Neutrophil (primary cell): ENCODE results near the gene UPK1B.

ENCODE experiments used
- H3K27ac ChIP-seq: fragments of 200-600 bp; sonication (generic); 2 replicates; pipeline ENCODE4 v1.5.1; 2016; ENCODE audit warnings: mild to moderate bottlenecking, moderate library complexity
- H3K27me3 ChIP-seq: fragments of 200-600 bp; sonication (generic); 2 replicates; pipeline ENCODE4 v1.6.0; 2016; ENCODE audit warnings: mild to moderate bottlenecking
- H3K36me3 ChIP-seq: fragments of 200-600 bp; sonication (generic); 2 replicates; pipeline ENCODE4 v1.5.1; 2017
- H3K4me1 ChIP-seq, 2 experiments: fragments of 200-600 bp in 1 of 2; sonication (generic) in 1 of 2; 1 replicate in 1 of 2; 2 replicates in 1 of 2; pipeline versions ENCODE4 v1.5.1 to v1.6.1; 2013 to 2016; ENCODE audit warnings: low read depth in 1 of 2, low read length in 1 of 2, mild to moderate bottlenecking in 1 of 2, moderate library complexity in 1 of 2; ENCODE audit not compliant: control insufficient read depth in 1 of 2, insufficient read depth in 1 of 2
- H3K4me3 ChIP-seq, 2 experiments: fragments of 200-600 bp in 1 of 2; sonication (generic) in 1 of 2; 1 replicate in 1 of 2; 2 replicates in 1 of 2; pipeline ENCODE4 v1.5.1; 2013 to 2016; ENCODE audit warnings: low read depth in 1 of 2, low read length in 1 of 2, mild to moderate bottlenecking in 1 of 2, moderate library complexity in 1 of 2
- H3K9me3 ChIP-seq: fragments of 200-600 bp; sonication (generic); 2 replicates; pipeline ENCODE4 v1.5.1; 2016
- CTCF ChIP-seq: fragments of 200-600 bp; sonication (generic); IDR thresholded peaks from 2 replicates; pipeline ENCODE4 v1.5.1; 2016; ENCODE audit warnings: antibody characterized with exemption

Gene UPK1B

GRCh38 chr3:119191800-119192199 is 18.4 kb downstream of the UPK1B start:
- TF ChIP-seq CTCF = no peak
- Histone ChIP-seq H3K4me3 (no peak overlapping the region), H3K27me3 (peaks cover 45% of the 10 kb centered on the region), H3K4me1 (no peaks in the 10 kb centered on the region), H3K27ac (no peak overlapping the region), H3K9me3 (no peaks in the 10 kb centered on the region), H3K36me3 (no peaks in the 10 kb centered on the region)

GRCh38 chr3:119194237-119195150 is 21.1 kb downstream of the UPK1B start:
- no peaks in the 10 kb centered on the region for H3K4me1 ChIP-seq
- H3K4me3 ChIP-seq = no peak overlapping the region
- TF ChIP-seq CTCF = no peak
- H3K36me3 ChIP-seq = no peaks in the 10 kb centered on the region
- no peak overlapping the region for H3K27ac ChIP-seq
- H3K27me3 ChIP-seq = peaks cover 36% of the 10 kb centered on the region
- no peaks in the 10 kb centered on the region for H3K9me3 ChIP-seq

GRCh38 chr3:119195151-119195476 is 21.7 kb downstream of the UPK1B start:
- Histone ChIP-seq H3K27ac (no peak overlapping the region), H3K27me3 (peaks cover 36% of the 10 kb centered on the region), H3K36me3 (no peaks in the 10 kb centered on the region), H3K4me3 (no peak overlapping the region), H3K4me1 (no peaks in the 10 kb centered on the region), H3K9me3 (no peaks in the 10 kb centered on the region)
- no peak for TF ChIP-seq CTCF

- Histone ChIP-seq H3K27ac (no peak overlapping the region), H3K4me3 (no peak overlapping the region), H3K4me1 (no peaks in the 10 kb centered on the region), H3K36me3 (no peaks in the 10 kb centered on the region), H3K9me3 (no peaks in the 10 kb centered on the region), H3K27me3 (peaks cover 36% of the 10 kb centered on the region)
- TF ChIP-seq CTCF = no peak
Observed at GRCh38 chr3:119195911-119196310, 22.5 kb downstream of the UPK1B start.

- H3K27me3 ChIP-seq = no peaks in the 10 kb centered on the region
- no peak overlapping the region for H3K4me3 ChIP-seq
- peaks cover 7% of the 10 kb centered on the region for H3K36me3 ChIP-seq
- TF ChIP-seq CTCF = no peak
- H3K27ac ChIP-seq = no peak overlapping the region
- H3K4me1 ChIP-seq = peaks cover 34 to 38% of the 10 kb centered on the region in 2 experiments
- H3K9me3 ChIP-seq = no peaks in the 10 kb centered on the region
Observed at GRCh38 chr3:119205209-119205608, 31.8 kb downstream of the UPK1B start.
